CD4-positive, alpha-beta T cell (primary cell): ENCODE results near the gene ACE2. TPM values are rescaled to one million over a fixed set of nuclear protein-coding genes. Genes with fewer than 3 reads are reported as not detected.

ENCODE experiments used
- ATAC-seq: fragments of 200-7000 bp; cut with Tn5 transposase; one replicate; pipeline ENCODE4 v1.10.0; 2022; ENCODE audit warnings: mild to moderate bottlenecking; ENCODE audit not compliant: poor library complexity
- CTCF ChIA-PET: fragments of 350-600 bp; sonication (Branson Sonifier 250); formaldehyde crosslinking; loops from one replicate; lab custom pipeline; 2021; ENCODE audit warnings: antibody characterized with exemption, inconsistent platforms; lab: Charles Lee
- POLR2A ChIA-PET: fragments of 350-600 bp; sonication (Branson Sonifier 250); formaldehyde crosslinking; loops from one replicate; lab custom pipeline; 2021; ENCODE audit warnings: antibody characterized with exemption, inconsistent platforms; lab: Charles Lee
- DNase-seq, 14 experiments: peaks; one replicate each; pipeline ENCODE4 v3.0.0-alpha.2; 2013 to 2020; ENCODE audit warnings: mixed read lengths in 2 of 14
- H3K27ac ChIP-seq, 2 donors: one replicate each; pipeline versions ENCODE4 v1.5.1 to v1.7.0; 2013; ENCODE audit warnings: low read length in 2 of 2, low read depth in 1 of 2, mild to moderate bottlenecking in 1 of 2
- H3K27me3 ChIP-seq, 2 experiments: 1 replicate in 1 of 2; 2 replicates in 1 of 2; pipeline versions ENCODE4 v1.6.1 to v1.7.0; 2013; ENCODE audit warnings: low read length in 2 of 2, control low read depth in 1 of 2, mild to moderate bottlenecking in 1 of 2, moderate library complexity in 1 of 2; ENCODE audit not compliant: insufficient read depth in 2 of 2, control insufficient read depth in 1 of 2
- H3K36me3 ChIP-seq: one replicate; pipeline ENCODE4 v1.6.1; 2013; ENCODE audit warnings: low read length, control low read depth; ENCODE audit not compliant: insufficient read depth
- H3K4me1 ChIP-seq: one replicate; pipeline ENCODE4 v1.6.1; 2013; ENCODE audit warnings: low read length, control low read depth; ENCODE audit not compliant: insufficient read depth
- H3K4me3 ChIP-seq: one replicate; pipeline ENCODE4 v1.5.1; 2013; ENCODE audit warnings: mild to moderate bottlenecking, low read length, moderate library complexity
- H3K9me3 ChIP-seq, 2 experiments: 1 replicate in 1 of 2; 2 replicates in 1 of 2; pipeline versions ENCODE4 v1.6.1 to v1.7.0; 2013; ENCODE audit warnings: low read length in 2 of 2, mild to moderate bottlenecking in 2 of 2, control low read depth in 1 of 2, moderate library complexity in 1 of 2; ENCODE audit not compliant: control insufficient read depth in 1 of 2, insufficient read depth in 1 of 2
- H3K27ac Mint-ChIP-seq: one replicate; pipeline ENCODE4 v1.8.0; 2020; ENCODE audit warnings: mixed read lengths
- H3K27me3 Mint-ChIP-seq: one replicate; pipeline ENCODE4 v1.8.0; 2021; ENCODE audit warnings: mixed read lengths
- H3K36me3 Mint-ChIP-seq: one replicate; pipeline ENCODE4 v1.8.0; 2021; ENCODE audit warnings: low read depth, mixed read lengths
- H3K4me1 Mint-ChIP-seq: one replicate; pipeline ENCODE4 v1.8.0; 2021; ENCODE audit warnings: low read depth, mixed read lengths
- H3K4me3 Mint-ChIP-seq: one replicate; pipeline ENCODE4 v1.8.0; 2020; ENCODE audit warnings: mild to moderate bottlenecking, mixed read lengths
- H3K9me3 Mint-ChIP-seq: one replicate; pipeline ENCODE4 v1.8.0; 2020; ENCODE audit warnings: mixed read lengths
- CTCF ChIP-seq: fragments of 200-600 bp; IDR thresholded peaks from one replicate; pipeline ENCODE4 v1.8.0; 2022; ENCODE audit warnings: antibody characterized with exemption, mild to moderate bottlenecking
- intact Hi-C, 2 experiments: fragments of 100-400 bp; cut with DNase I in 1 of 2; cut with micrococcal nuclease in 1 of 2; formaldehyde crosslinking; loops; one replicate each; pipeline versions ENCODE4 v1.15.1 to v1.9.0; 2023 to 2025; cut with DNase I, micrococcal nuclease
- total RNA-seq, 174 experiments: library from RNA in 2 of 174; stranded (reverse) in 2 of 174; gene quantifications; one replicate each; pipeline ENCODE4 v1.2.3 and lab custom pipeline; 2021 to 2026

Gene ACE2
- total RNA-seq, 2 experiments from 2014 or later: not detected

GRCh38 chrX:15512401-15512965, 88.3 kb downstream of the ACE2 start:
- Mint-ChIP-seq H3K27ac (no peak overlapping the region), H3K9me3 (no peaks in the 10 kb centered on the region), H3K36me3 (no peaks in the 10 kb centered on the region), H3K27me3 (no peaks in the 10 kb centered on the region), H3K4me3 (no peak overlapping the region), H3K4me1 (no peaks in the 10 kb centered on the region)
- Histone ChIP-seq H3K4me3 (no peak overlapping the region), H3K27me3 (peaks cover 0 to 4% of the 10 kb centered on the region in 2 experiments), H3K4me1 (no peaks in the 10 kb centered on the region), H3K36me3 (no peaks in the 10 kb centered on the region), H3K9me3 (no peaks in the 10 kb centered on the region), H3K27ac (no peak overlapping the region)
- intact Hi-C loops: no loop called here
- CTCF ChIA-PET: no interaction called here
- POLR2A ChIA-PET: no interaction called here
- TF ChIP-seq CTCF: no peak
- DNase-seq (no peak), ATAC-seq (no peak)

- DNase-seq (no peak), ATAC-seq (no peak)
- CTCF ChIA-PET: no interaction called here
- H3K9me3 ChIP-seq: no peaks in the 10 kb centered on the region
- Mint-ChIP-seq H3K36me3 (no peaks in the 10 kb centered on the region), H3K4me3 (no peak overlapping the region), H3K9me3 (no peaks in the 10 kb centered on the region), H3K4me1 (no peaks in the 10 kb centered on the region), H3K27me3 (no peaks in the 10 kb centered on the region), H3K27ac (no peak overlapping the region)
- H3K27ac ChIP-seq: no peak overlapping the region
- no peak for TF ChIP-seq CTCF
- intact Hi-C loops: no loop called here
- POLR2A ChIA-PET: no interaction called here
- H3K4me1 ChIP-seq: no peaks in the 10 kb centered on the region
- H3K27me3 ChIP-seq: peaks cover 0 to 4% of the 10 kb centered on the region in 2 experiments
- H3K36me3 ChIP-seq: no peaks in the 10 kb centered on the region
- no peak overlapping the region for H3K4me3 ChIP-seq
Observed at GRCh38 chrX:15511563-15511962, 89.2 kb downstream of the ACE2 start.

Other genes starting within 250 kb of the ACE2 start
- not detected for gene VEGFD, start 216.5 kb downstream of the ACE2 start, total RNA-seq
- gene PIR, start 107.6 kb downstream of the ACE2 start, total RNA-seq: not detected
- not detected for gene BMX, start 100.2 kb downstream of the ACE2 start, total RNA-seq
- gene CLTRN, start 63.8 kb upstream of the ACE2 start, total RNA-seq: under 1 TPM; 0.44 to 0.56 TPM
- gene CA5B, start 137.3 kb upstream of the ACE2 start, total RNA-seq: 10 to 100 TPM; 60.8 to 64.5 TPM
- 10 to 100 TPM; 18.4 to 21.1 TPM for gene ZRSR2, start 189.5 kb upstream of the ACE2 start, total RNA-seq